Measurements from ENCODE around the gene NEK6.

Gene NEK6

DNA sequence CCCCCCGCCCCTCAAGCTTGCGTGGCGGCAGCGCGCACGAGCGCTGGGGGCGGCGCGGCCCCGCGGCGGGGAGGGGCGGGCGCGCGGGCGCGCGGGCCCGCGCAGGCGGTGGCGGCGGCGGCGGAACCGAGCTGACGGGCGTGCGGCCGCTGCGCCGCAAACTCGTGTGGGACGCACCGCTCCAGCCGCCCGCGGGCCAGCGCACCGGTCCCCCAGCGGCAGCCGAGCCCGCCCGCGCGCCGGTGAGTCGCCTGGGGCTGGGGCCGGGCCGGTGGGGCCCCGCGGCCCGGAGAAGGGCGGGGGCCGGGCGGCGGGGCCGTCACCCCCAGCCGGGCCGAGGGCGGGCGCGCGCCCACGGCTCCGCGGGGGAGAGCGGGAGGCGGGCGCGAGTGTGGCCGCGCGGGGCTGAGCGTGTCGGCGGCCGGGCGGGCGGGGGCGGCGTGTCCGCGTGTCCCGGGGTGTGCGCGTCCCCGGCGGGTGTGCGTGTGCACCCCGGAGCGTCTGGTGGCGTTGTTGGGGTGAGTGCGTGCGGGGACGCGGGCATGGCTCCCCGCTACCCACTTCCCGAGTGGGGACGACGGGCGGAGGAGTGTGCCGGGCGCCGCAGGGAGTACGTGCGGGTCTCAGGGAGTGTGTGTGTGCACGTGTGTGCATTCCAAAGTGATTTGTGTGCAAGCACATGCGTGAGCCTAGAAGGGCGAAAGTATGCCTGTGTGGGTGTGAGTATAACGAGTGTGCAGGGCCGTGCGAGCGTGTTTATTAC is at the start of gene NEK6:
Gene NEK6, plus strand, starts transcription at position 106 of the 763 bp plus-strand sequence. CDS start 44,016 bp downstream, outside the sequence.
- peak; percentile 19 for DNase-seq

GRCh38 chr9:124208571-124208970 is 49.2 kb upstream of the NEK6 start:
- DNase-seq = peak; percentile 35

DNA sequence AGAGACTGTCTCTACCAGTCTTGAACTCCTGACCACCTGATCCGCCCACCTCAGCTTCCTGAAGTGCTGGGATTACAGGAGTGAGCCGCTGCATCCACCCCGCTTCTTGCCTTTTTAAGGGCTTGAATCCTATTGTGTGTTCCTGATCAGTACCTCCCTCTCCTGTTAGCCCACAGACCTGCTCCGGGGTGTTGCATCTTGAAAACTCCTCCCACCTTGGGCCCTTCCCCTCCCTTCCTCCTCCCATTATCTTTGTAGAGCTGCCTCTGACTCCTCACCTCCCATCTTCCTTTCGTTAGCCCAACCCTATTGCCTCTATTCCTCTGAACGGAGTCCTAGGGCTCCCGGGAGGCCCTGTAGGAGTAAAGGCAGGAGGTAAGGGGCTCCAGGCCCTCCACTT is 48.5 kb upstream of the NEK6 start:
- DNase-seq = no peak

DNA sequence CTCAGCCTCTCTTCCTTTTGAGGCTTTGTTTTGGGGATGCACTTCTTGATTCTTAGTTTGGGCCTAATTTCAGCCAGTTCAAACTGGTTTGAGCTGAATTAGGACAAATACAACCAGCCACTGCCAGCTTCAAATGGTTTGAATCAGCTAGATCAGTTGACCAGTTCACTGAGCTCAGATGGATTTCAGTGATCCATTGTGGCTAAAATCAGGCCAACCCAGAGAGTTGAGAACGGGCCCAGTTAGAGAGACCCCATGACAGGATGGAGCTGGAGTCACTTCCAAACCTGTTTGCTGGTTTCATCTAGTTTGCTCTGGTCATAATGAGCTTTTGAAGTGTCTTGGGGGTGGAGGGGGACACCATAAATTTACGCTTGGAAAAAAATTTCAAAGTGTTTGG is 48.0 kb upstream of the NEK6 start:
- DNase-seq = no peak

GRCh38 chr9:124210697-124211096 is 47.1 kb upstream of the NEK6 start:
- peak; percentile 24 for DNase-seq

- no peak for DNase-seq
Measured at GRCh38 chr9:124212381-124213050, 45.2 kb upstream of the NEK6 start.

GRCh38 chr9:124213396-124213795 is 44.4 kb upstream of the NEK6 start:
- no peak for DNase-seq

DNA sequence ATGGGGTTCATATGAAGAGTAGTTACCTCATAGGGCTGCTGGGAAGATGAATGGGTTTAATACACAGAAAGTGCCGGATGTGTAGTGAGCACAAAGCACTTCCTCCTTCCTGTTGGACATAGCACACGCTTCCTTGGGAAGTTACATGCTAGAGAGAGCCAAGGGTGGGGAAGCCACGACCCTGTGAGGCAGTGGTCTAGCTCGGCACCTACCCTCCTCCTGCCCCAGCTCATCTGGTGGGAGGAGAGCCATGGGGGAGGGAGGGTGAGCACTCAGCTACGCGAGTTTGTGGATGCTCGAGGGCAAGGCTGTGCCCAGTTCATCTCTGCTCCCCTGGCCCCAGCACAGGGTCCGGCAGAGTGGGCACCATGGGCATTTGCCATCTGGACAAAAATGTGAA is 43.6 kb upstream of the NEK6 start:
- DNase-seq = no peak

- DNase-seq = no peak
Measured at GRCh38 chr9:124214596-124215367, 43.0 kb upstream of the NEK6 start.

DNA sequence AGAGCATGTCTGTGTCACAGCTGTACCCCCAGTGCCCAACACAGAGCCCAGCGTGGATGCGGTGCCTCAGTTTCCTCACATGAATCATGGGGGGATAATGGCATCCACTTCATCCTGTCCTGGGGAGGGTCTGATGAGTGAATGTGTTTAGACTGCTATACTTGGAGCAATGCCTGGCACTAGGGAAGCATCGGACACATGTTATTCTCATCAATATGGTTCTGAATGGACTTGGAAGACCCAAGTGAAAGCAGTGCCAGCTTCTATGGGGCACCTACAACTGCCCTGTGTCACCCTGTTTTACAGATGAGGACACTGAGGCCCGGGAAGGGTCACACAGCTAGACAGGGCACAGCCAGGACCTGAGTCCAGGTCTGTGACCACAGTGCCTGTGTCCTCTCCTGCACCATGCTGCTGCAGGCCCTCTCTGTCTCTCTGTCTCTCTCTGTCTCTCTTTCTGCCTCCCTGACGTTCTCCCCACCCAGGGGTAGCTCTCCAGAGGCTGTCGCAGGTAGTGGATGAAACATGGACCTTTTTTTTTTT is 42.3 kb upstream of the NEK6 start:
- no peak for DNase-seq

DNA sequence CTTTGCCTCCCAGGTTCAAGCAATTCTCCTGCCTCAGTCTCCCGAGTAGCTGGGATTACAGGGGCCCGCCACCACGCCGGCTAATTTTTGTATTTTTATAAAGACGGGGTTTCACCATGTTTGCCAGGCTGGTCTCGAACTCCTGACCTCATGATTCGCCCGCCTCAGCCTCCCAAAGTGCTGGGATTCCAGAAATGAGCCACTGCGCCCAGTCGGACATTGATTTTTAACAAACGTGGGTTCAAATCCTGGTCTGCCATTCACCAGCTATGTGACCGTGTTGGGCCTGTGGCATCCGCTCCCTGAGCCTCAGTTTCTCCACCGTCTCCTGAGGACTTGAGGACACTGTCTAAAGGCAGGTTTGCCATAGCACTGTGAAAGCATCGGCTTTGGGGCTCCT is 41.8 kb upstream of the NEK6 start:
- DNase-seq = no peak

- peak; percentile 66 for DNase-seq
Measured at GRCh38 chr9:124216474-124217176, 41.1 kb upstream of the NEK6 start.

GRCh38 chr9:124217836-124218437 is 39.8 kb upstream of the NEK6 start:
- DNase-seq = no peak

DNA sequence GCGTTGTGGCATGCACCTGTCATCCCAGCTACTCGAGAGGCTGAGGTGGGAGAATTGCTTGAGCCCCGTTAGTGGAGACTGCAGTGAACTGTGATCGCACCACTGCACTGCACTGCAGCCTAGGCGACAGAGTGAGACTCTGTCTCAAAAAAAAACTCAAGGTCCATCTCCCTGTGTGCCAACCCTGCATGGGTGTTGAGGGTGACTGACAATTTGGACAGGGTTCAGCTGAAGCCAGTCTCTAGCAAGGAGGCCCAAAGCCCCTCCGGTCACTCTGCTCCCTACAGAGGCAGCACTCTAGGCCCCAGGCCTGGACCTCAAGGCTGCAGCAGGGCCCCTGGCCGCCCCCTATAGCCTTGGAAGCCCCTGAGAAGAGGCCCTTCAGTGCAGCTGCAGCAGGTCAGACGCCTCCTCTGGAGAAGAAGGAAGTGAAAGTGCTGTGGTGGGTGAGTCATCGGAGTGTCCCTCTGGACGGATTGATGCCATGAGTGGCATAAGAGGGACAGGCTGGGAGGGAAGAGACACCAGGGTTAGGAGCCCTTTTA is 39.2 kb upstream of the NEK6 start:
- DNase-seq = peak; percentile 39

GRCh38 chr9:124218987-124219461 is 38.7 kb upstream of the NEK6 start:
- DNase-seq = no peak

DNA sequence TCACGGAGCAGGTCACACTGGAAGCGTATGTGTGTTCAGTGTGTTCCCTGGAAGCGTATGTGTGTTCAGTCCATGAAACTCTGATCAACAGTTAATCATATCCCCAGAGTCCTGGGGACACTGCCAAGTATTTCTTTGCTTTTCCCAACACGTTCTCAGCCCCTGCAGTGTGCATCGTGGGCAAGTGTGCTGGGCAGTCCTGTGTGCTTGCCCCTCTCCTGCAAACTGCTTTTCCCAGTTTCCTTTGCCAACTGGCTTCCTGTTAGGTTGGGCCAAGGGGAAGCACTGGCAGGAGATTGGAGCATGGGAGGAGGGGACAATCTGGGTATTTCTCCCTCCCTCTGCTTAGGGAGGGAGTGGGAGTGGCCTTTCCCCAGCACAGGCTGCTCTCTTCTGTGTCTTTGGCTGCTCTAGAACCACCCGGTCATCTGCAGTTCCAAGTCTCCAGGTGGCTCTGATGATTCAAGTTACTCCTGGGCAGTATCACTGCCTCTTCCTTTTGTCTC is 36.8 kb upstream of the NEK6 start:
- DNase-seq = no peak

DNA sequence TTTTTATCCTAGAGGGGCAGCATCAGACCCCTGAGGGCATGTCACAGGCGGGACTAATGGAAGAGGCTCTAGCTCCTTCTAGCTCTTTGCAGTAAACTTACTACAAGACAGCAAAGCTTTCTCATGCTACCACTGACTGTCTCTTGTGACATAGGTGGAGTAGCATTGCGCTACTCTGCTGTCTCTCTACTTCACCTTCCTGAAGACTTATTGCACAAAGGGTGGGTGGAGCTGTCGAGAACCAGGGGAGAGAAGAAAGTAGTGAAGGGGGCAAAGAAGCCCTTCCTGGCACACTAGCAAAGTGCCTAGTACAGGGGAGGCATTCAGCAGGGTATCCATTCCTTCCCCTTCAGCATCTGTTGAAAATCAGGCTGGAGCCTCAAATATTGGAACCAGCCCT is 36.1 kb upstream of the NEK6 start:
- no peak for DNase-seq

- no peak for DNase-seq
Measured at GRCh38 chr9:124222109-124222508, 35.6 kb upstream of the NEK6 start.

DNA sequence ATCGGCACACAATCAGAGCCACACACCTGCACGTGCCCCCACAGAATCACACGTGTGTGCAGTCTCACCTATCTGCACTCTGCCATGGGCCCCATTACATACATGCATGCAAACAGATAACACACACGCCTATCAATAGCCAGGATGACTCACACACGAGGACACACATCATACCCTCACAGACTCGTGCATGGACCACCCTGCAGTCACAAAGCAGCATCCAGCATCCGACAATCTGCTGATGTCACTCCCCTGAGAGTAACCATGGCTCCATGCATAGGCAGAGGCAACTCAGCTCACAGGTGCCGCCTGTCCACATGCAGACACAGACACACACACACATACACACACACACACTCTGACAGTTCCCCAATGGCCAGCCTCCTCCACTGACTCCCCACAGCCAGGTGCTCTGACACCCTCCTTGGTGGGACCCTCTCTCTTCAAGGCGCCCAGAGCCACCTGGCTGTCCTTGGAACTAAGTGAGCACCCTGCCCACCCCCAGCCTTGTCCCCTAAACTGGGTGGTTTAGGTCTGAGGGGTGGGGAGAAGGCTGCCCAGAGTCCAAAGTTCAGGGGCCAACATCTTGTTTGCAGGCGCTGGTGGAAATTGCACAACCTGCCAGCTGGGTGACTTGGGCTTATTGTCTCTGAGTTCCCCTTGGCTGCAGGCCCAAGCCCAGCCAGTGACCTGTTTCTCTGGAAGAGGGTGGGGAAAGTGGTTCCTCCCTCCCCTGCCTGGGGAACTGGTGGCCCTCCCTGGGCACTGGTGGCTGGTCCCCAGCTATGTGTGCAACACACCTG is 34.6 kb upstream of the NEK6 start:
- peak; percentile 21 for DNase-seq

- no peak for DNase-seq
Measured at GRCh38 chr9:124225945-124226344, 31.8 kb upstream of the NEK6 start.

DNA sequence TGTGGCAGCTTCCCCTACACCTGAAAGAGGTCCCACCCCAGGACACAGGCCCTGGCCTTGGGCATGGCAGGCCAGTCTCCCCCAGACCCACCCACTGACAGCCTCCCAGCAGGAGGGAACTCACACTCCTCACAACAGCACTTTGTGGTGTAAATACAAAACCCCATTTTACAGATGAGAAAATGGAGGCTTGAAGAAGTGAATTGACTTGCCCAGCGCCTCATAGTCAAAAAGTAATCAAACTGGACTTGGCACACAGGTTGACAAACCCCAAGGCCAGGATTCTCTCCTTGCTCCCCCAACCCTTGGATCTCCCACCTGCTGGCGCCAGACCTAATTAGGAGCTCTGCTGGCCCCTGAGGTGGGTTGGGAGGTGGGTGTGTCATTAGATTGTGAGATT is 29.2 kb upstream of the NEK6 start:
- DNase-seq = no peak

Data from CD4-positive, alpha-beta T cell treated with Interleukin-4 for 4 hours (primary cell).